Measurements from ENCODE around the gene SEMA3C.

SEMA3C gene

GRCh38 chr7:80847027-80847426, 71.8 kb downstream of the SEMA3C start:
- H3K27ac ChIP-seq, result no peak overlapping the region
- CTCF ChIA-PET, result no interaction called here
- TF ChIP-seq, protein P1, sequence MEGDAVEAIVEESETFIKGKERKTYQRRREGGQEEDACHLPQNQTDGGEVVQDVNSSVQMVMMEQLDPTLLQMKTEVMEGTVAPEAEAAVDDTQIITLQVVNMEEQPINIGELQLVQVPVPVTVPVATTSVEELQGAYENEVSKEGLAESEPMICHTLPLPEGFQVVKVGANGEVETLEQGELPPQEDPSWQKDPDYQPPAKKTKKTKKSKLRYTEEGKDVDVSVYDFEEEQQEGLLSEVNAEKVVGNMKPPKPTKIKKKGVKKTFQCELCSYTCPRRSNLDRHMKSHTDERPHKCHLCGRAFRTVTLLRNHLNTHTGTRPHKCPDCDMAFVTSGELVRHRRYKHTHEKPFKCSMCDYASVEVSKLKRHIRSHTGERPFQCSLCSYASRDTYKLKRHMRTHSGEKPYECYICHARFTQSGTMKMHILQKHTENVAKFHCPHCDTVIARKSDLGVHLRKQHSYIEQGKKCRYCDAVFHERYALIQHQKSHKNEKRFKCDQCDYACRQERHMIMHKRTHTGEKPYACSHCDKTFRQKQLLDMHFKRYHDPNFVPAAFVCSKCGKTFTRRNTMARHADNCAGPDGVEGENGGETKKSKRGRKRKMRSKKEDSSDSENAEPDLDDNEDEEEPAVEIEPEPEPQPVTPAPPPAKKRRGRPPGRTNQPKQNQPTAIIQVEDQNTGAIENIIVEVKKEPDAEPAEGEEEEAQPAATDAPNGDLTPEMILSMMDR (conservative IDR thresholded peaks at IDR 0.05; ENCODE audit: low read depth), result no peak
- DNase-seq (ENCODE audit: low spot score), result no peak
- POLR2A ChIA-PET (ENCODE audit: low non-redundant PET), result no interaction called here

DNA sequence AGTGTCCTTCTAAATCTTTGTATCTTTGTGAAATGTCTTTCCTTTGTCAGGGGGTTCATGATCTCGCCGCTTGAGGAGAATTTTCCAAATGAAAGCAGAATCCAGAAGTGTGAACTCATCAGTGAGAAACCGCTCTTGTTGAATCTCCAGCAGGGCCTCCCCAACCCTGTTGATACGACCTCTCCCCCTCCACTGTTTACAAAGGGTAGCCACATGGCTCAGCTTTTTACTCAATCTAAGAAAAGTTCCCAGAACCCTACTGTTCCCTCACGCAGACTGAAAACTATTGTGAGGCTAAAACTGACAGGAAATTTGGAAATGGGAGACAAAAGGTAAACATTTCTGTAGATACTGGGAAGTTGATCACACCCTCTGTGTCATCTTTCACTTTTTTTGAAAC, 73.9 kb downstream of the SEMA3C start:
- ChIA-PET CTCF (no interaction called here), POLR2A (ENCODE audit: low non-redundant PET) (no interaction called here)
- no peak for DNase-seq (ENCODE audit: low spot score)
- no peak overlapping the region for H3K27ac ChIP-seq
- TF ChIP-seq, protein P1 (conservative IDR thresholded peaks at IDR 0.05; ENCODE audit: low read depth), result no peak

GRCh38 chr7:80843018-80843677, 75.7 kb downstream of the SEMA3C start:
- ChIA-PET CTCF (no interaction called here), POLR2A (ENCODE audit: low non-redundant PET) (no interaction called here)
- no peak overlapping the region for H3K27ac ChIP-seq
- DNase-seq (ENCODE audit: low spot score), result no peak
- TF ChIP-seq, protein P1 (conservative IDR thresholded peaks at IDR 0.05; ENCODE audit: low read depth), result no peak

DNA sequence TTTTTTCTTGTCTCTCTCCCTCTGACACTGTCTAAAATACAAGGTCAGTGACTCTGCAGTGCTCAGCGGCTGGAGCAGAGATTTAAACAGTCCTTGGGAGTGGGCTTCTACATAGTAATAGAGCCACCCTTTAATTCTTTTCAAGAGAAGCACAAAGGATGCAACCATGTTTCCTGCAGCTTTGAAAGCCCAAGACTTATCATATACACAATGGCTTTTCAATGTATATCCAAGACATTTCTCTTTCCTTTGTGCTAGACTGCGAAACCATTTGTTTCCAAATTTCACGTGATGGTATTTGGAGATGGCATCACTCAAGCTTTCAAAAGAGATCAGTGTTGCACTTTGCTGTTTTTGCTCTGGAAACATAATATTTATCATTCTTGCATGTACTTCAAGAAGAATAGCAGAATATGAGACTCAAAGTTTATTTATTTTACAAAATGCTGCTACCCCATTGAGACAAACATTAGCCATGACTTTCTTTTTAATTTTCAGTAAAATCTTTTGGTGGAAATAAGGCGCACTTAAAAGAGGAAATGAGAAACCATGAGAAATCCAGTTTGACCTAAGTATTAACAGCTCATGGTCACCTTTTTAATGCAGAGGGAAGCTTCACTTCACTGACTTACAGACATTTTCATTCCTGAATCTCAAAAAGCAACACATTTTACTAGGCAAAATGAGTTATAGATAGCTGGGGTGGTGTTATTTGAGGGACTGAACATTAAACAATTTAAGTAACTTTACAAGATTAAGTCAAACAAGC, 76.6 kb downstream of the SEMA3C start:
- no peak for DNase-seq (ENCODE audit: low spot score)
- CTCF ChIA-PET, result no interaction called here
- H3K27ac ChIP-seq, result no peak overlapping the region
- TF ChIP-seq, protein P1 (conservative IDR thresholded peaks at IDR 0.05; ENCODE audit: low read depth), result no peak
- POLR2A ChIA-PET (ENCODE audit: low non-redundant PET), result no interaction called here

DNA sequence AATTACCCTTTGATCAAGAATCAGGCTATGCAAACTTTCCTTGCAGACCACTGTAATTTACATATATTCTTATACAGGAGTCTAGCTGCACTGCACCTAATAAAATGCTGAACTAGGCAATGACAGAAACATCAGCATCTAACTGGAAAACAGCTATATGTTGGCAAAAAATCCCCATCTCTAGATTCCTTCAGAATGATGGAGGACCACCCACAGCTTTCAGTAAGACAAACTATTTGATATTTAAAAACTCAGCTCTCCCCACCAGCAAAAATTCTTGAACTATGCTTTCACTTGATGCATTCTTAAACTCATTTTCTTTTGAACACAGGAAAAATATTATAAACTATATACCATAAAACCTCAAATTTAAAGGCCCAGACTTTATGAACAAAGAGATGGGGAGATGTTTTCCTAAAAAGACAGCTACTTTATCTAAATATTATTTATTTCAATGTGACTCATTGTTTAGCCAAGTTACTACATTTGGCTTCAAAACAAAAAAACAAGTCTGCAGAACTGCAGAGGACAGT, 77.4 kb downstream of the SEMA3C start:
- CTCF ChIA-PET, result no interaction called here
- no peak for DNase-seq (ENCODE audit: low spot score)
- POLR2A ChIA-PET (ENCODE audit: low non-redundant PET), result no interaction called here

DNA sequence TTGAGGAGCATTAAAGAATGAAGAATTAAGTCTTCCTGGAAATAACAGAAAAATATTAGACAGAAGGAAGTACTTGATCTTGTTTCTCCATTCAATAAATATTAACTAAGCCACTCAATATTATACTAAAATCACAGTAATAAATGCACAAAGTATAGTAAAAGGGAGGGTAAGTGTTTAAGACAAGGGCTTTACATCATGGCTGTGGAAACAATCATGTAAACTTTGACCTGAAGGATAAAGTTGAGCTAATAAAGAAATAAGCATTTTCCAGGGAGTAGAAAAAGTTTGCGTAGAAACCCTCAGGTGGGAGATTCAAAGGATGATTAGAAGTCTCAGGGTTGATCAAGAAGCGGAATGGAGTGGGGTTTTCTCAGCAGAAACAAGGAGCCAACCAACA, 78.2 kb downstream of the SEMA3C start:
- POLR2A ChIA-PET (ENCODE audit: low non-redundant PET), result no interaction called here
- no peak overlapping the region for H3K27ac ChIP-seq
- DNase-seq (ENCODE audit: low spot score), result no peak
- CTCF ChIA-PET, result no interaction called here
- TF ChIP-seq, protein P1 (conservative IDR thresholded peaks at IDR 0.05; ENCODE audit: low read depth), result no peak

More for the DNA sequence above, 77.4 kb downstream of the SEMA3C start:
- no peak overlapping the region for H3K27ac ChIP-seq
- TF ChIP-seq, protein P1 (conservative IDR thresholded peaks at IDR 0.05; ENCODE audit: low read depth), result no peak
